Sciatic nerve (tissue), 2 donors: ENCODE data around the gene TNFAIP8. TPM values are rescaled to one million over a fixed set of nuclear protein-coding genes. Genes with fewer than 3 reads are reported as not detected.

Experiments
- ATAC-seq: fragments of 200-7000 bp; cut with Tn5 transposase; one replicate; pipeline ENCODE4 v1.9.1; 2020; ENCODE audit warnings: mild to moderate bottlenecking, moderate library complexity
- DNase-seq: peaks from one replicate; pipeline ENCODE4 v3.0.0-alpha.2; 2020; ENCODE audit warnings: low spot score
- intact Hi-C: fragments of 100-400 bp; cut with DNase I; formaldehyde crosslinking; loops from one replicate; pipeline ENCODE4 v1.14.2; 2022
- total RNA-seq: library from RNA; stranded (reverse); fragmentation: NEBNext Ultra II Directional; extraction: Animal tissue kit (Norgen Biotek cat#: 25700); gene quantifications from one replicate; pipeline ENCODE4 v1.2.1, GENCODE V29; 2021
- donor health status: DM: no; HTN: no; CAD: no.
- donor health status: DM: no; HTN: no; CAD: no.

Gene TNFAIP8
- total RNA-seq, 1 donor from 2014 or later, result 14.6 TPM

GRCh38 chr5:119361594-119362125 is 5.8 kb downstream of the TNFAIP8 start:
- DNase-seq, result no peak
- intact Hi-C loops, result no loop called here
- ATAC-seq, result no peak

GRCh38 chr5:119362714-119363113 is 6.9 kb downstream of the TNFAIP8 start:
- DNase-seq (no peak), ATAC-seq (no peak)
- intact Hi-C loops, result no loop called here

- ATAC-seq, result no peak
- DNase-seq, result no peak
- intact Hi-C loops, result no loop called here
Measured at GRCh38 chr5:119363271-119363670, 7.5 kb downstream of the TNFAIP8 start.

- DNase-seq, result no peak
- ATAC-seq, result no peak
- intact Hi-C loops, result no loop called here
Measured at GRCh38 chr5:119363936-119364335, 8.1 kb downstream of the TNFAIP8 start.

GRCh38 chr5:119365847-119366539 is 10.2 kb downstream of the TNFAIP8 start:
- peak; percentile 57 for ATAC-seq
- DNase-seq, result no peak
- intact Hi-C loops, result no loop called here

GRCh38 chr5:119366540-119366881 is 10.7 kb downstream of the TNFAIP8 start:
- DNase-seq (no peak), ATAC-seq (no peak)
- intact Hi-C loops, result no loop called here

- DNase-seq, result no peak
- no peak for ATAC-seq
- intact Hi-C loops, result no loop called here
Measured at GRCh38 chr5:119367502-119368237, 11.9 kb downstream of the TNFAIP8 start.

GRCh38 chr5:119368238-119368630 is 12.4 kb downstream of the TNFAIP8 start:
- DNase-seq (no peak), ATAC-seq (no peak)
- intact Hi-C loops, result no loop called here

- no peak for DNase-seq
- ATAC-seq, result no peak
- intact Hi-C loops, result no loop called here
Measured at GRCh38 chr5:119370486-119370885, 14.7 kb downstream of the TNFAIP8 start.

GRCh38 chr5:119371146-119371545 is 15.3 kb downstream of the TNFAIP8 start:
- ATAC-seq, result no peak
- no peak for DNase-seq
- intact Hi-C loops, result no loop called here

GRCh38 chr5:119373449-119373858 is 17.6 kb downstream of the TNFAIP8 start:
- intact Hi-C loops, result no loop called here
- ATAC-seq (no peak), DNase-seq (no peak)

- intact Hi-C loops, result no loop called here
- no peak for ATAC-seq
Measured at GRCh38 chr5:119374901-119375300, 19.1 kb downstream of the TNFAIP8 start.

GRCh38 chr5:119377066-119377465 is 21.2 kb downstream of the TNFAIP8 start:
- intact Hi-C loops, result no loop called here
- ATAC-seq, result no peak
- no peak for DNase-seq

More at GRCh38 chr5:119374901-119375300, 19.1 kb downstream of the TNFAIP8 start:
- DNase-seq, result no peak

- intact Hi-C loops, result no loop called here
- DNase-seq (no peak), ATAC-seq (no peak)
Measured at GRCh38 chr5:119378075-119378700, 22.4 kb downstream of the TNFAIP8 start.

GRCh38 chr5:119379096-119379495 is 23.3 kb downstream of the TNFAIP8 start:
- no peak for ATAC-seq
- no peak for DNase-seq
- intact Hi-C loops, result no loop called here

- ATAC-seq (no peak), DNase-seq (no peak)
- intact Hi-C loops, result no loop called here
Measured at GRCh38 chr5:119379942-119380547, 24.2 kb downstream of the TNFAIP8 start.

GRCh38 chr5:119382169-119382568 is 26.4 kb downstream of the TNFAIP8 start:
- ATAC-seq (no peak), DNase-seq (no peak)
- intact Hi-C loops, result no loop called here

- ATAC-seq (no peak), DNase-seq (no peak)
- intact Hi-C loops, result no loop called here
Measured at GRCh38 chr5:119383008-119383407, 27.2 kb downstream of the TNFAIP8 start.

GRCh38 chr5:119385136-119385535 is 29.3 kb downstream of the TNFAIP8 start:
- ATAC-seq, result no peak
- DNase-seq, result no peak
- intact Hi-C loops, result no loop called here
